Esophagus muscularis mucosa (tissue), 4 donors: ENCODE results near the gene ST6GALNAC6. TPM values are rescaled to one million over a fixed set of nuclear protein-coding genes. Genes with fewer than 3 reads are reported as not detected.

Experiments used
- DNase-seq: peaks from one replicate; pipeline ENCODE4 v3.0.0-alpha.2; 2017; ENCODE audit errors: extremely low spot score
- H3K27ac ChIP-seq, 4 donors: fragments of 200-600 bp; sonication (generic); replicated peaks in 1 of 4; 1 replicate in 3 of 4; 2 replicates in 1 of 4; pipeline ENCODE4 v1.5.1; 2016 to 2019; ENCODE audit warnings: mild to moderate bottlenecking in 1 of 4
- H3K27me3 ChIP-seq, 4 donors: fragments of 200-600 bp; sonication (generic); one replicate each; pipeline versions ENCODE4 v1.5.1 to v1.6.0; 2016 to 2019
- H3K36me3 ChIP-seq, 4 donors: fragments of 200-600 bp; sonication (generic); one replicate each; pipeline ENCODE4 v1.5.1; 2016 to 2019
- H3K4me1 ChIP-seq, 4 donors: fragments of 200-600 bp; sonication (generic); one replicate each; pipeline ENCODE4 v1.5.1; 2016 to 2019
- H3K4me3 ChIP-seq, 4 donors: fragments of 200-600 bp; sonication (generic); 1 replicate in 2 of 4; 2 replicates in 2 of 4; pipeline ENCODE4 v1.5.1; 2016 to 2019; ENCODE audit warnings: mild to moderate bottlenecking in 4 of 4, moderate library complexity in 1 of 4
- H3K9me3 ChIP-seq, 4 donors: fragments of 200-600 bp; sonication (generic); 1 replicate in 3 of 4; 2 replicates in 1 of 4; pipeline ENCODE4 v1.5.1; 2016 to 2019
- EP300 ChIP-seq: sonication (generic); formaldehyde crosslinking; IDR thresholded peaks from one replicate; pipeline ENCODE4 v1.6.1; 2017; ENCODE audit warnings: antibody characterized with exemption
- POLR2A ChIP-seq: fragments of 450-650 bp; IDR thresholded peaks from one replicate; pipeline ENCODE4 v1.6.1; 2017; ENCODE audit warnings: antibody characterized with exemption, moderate library complexity, mild to moderate bottlenecking, low read depth
- POLR2AphosphoS5 ChIP-seq, 2 donors: sonication (generic); formaldehyde crosslinking; IDR thresholded peaks; one replicate each; pipeline ENCODE4 v1.6.1; 2017; ENCODE audit warnings: antibody characterized with exemption in 2 of 2
- WGBS: methylation state at CpG from one replicate; pipeline ENCODE4 v1.1.5; 2018; 5-methylcytosine and 5-hydroxymethylcytosine counted together
- intact Hi-C: fragments of 100-400 bp; cut with DNase I; formaldehyde crosslinking; loops from one replicate; pipeline ENCODE4 v1.15.1; 2023
- total RNA-seq, 4 donors: library from RNA; depleted of rRNA; stranded (reverse); fragments of >200 nt; gene quantifications; one replicate each; pipeline versions ENCODE4 v1.1.0 to v1.2.1, GENCODE V29; 2016
- TF ChIP-seq, protein P1 (sequence below), 3 experiments: fragments of 200-600 bp in 2 of 3; fragments of 450-650 bp in 1 of 3; sonication (generic) in 2 of 3; IDR thresholded peaks; one replicate each; pipeline ENCODE4 v1.5.1; 2017 to 2019; ENCODE audit warnings: antibody characterized with exemption in 3 of 3, mild to moderate bottlenecking in 2 of 3, moderate library complexity in 1 of 3

Gene ST6GALNAC6
- total RNA-seq, 4 donors from 2014 or later: 95.9 to 169 (median 125) TPM

DNA sequence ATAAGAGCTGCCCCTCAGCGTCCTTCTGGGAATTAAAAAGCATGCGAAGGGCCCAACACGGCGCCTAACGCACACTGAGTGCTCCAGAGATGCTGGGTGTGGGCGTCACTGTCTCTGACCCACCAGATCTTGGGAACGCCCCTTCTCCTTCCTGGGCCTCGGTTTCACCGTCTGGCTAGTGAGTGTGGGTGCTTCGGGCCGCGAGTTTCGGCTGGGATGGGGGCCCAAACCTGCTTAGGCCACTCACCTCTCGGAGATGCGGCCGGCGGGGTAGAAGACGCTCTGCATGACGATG lies 27.4 kb upstream of the ST6GALNAC6 start:
- TF ChIP-seq POLR2A (no peak), POLR2AphosphoS5 (IDR thresholded peaks at IDR 0.05) (no peak), EP300 (no peak)
- TF ChIP-seq, protein P1, sequence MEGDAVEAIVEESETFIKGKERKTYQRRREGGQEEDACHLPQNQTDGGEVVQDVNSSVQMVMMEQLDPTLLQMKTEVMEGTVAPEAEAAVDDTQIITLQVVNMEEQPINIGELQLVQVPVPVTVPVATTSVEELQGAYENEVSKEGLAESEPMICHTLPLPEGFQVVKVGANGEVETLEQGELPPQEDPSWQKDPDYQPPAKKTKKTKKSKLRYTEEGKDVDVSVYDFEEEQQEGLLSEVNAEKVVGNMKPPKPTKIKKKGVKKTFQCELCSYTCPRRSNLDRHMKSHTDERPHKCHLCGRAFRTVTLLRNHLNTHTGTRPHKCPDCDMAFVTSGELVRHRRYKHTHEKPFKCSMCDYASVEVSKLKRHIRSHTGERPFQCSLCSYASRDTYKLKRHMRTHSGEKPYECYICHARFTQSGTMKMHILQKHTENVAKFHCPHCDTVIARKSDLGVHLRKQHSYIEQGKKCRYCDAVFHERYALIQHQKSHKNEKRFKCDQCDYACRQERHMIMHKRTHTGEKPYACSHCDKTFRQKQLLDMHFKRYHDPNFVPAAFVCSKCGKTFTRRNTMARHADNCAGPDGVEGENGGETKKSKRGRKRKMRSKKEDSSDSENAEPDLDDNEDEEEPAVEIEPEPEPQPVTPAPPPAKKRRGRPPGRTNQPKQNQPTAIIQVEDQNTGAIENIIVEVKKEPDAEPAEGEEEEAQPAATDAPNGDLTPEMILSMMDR (IDR thresholded peaks at IDR 0.05): no peak
- Histone ChIP-seq H3K27ac (no peak overlapping the region), H3K9me3 (no peaks in the 10 kb centered on the region), H3K27me3 (peaks cover 0 to 71% (median 24%) of the 10 kb centered on the region in 4 donors), H3K4me1 (peaks cover 34 to 45% (median 44%) of the 10 kb centered on the region in 4 donors), H3K4me3 (peak overlapping the region; percentile 15 to 42 (median 22)), H3K36me3 (no peaks in the 10 kb centered on the region)
- intact Hi-C loops: loop anchor here (10.0 kb wide), 1 partner anchor 422 kb away; no protein-coding TSS in a partner anchor
- no peak for DNase-seq
- 33% methylated on average over 9 of the region's 19 CpGs for WGBS

DNA sequence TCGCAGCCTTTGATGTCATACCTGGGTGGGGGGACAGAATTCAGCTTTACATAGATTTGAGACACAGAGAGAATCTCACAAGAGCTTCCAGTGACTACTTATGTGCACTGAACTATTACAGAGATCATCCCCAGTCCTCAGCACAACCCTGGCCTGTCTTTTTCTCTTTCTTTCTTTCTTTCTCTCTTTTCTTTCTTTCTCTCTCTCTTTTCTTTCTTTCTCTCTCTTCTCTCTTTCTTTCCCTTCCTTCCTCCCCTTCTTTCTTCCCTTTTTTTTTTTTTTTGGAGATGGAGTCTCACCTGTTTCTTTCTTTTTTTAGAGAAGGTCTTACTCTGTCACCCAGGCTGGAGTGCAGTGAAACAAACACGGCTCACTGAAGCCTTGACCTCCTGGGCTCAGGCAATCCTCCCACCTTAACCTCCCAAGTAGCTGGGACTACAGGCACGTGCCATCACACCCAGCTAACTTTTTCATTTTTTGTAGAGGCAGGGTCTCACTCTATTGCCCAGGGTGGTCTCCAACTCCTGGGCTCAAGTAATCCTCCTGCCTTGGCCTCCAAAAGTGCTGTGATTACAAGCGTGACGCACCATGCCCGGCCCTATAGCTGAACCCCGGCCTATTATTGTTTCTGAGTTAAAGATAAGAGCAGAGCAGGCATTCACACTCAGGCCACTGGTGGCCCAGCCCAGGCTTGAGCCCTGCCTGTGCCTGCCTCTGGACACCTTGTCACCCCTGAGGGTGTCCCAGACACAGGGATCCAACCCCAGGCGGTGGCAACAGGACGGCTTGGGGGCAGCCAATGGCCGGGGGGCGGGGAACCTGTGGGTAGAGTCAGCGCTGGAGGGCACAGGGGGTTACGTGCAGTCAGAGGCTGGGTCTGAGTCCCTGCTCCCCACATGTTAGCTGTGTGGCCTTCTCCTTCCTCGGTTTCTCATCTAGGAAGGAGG lies 26.8 kb upstream of the ST6GALNAC6 start:
- 90% methylated on average over 6 of the region's 14 CpGs for WGBS
- no peaks in the 10 kb centered on the region for H3K9me3 ChIP-seq
- H3K27ac ChIP-seq: no peak overlapping the region
- H3K4me3 ChIP-seq: peak overlapping the region in 1 of 4 donors; percentile 42
- peaks cover 0 to 72% (median 24%) of the 10 kb centered on the region in 4 donors for H3K27me3 ChIP-seq
- intact Hi-C loops: loop anchor here (10.0 kb wide), 1 partner anchor 421 kb away; no protein-coding TSS in a partner anchor
- no peak for TF ChIP-seq POLR2AphosphoS5 (IDR thresholded peaks at IDR 0.05)
- peaks cover 37 to 45% (median 44%) of the 10 kb centered on the region in 4 donors for H3K4me1 ChIP-seq
- H3K36me3 ChIP-seq: no peaks in the 10 kb centered on the region
- DNase-seq: no peak

DNA sequence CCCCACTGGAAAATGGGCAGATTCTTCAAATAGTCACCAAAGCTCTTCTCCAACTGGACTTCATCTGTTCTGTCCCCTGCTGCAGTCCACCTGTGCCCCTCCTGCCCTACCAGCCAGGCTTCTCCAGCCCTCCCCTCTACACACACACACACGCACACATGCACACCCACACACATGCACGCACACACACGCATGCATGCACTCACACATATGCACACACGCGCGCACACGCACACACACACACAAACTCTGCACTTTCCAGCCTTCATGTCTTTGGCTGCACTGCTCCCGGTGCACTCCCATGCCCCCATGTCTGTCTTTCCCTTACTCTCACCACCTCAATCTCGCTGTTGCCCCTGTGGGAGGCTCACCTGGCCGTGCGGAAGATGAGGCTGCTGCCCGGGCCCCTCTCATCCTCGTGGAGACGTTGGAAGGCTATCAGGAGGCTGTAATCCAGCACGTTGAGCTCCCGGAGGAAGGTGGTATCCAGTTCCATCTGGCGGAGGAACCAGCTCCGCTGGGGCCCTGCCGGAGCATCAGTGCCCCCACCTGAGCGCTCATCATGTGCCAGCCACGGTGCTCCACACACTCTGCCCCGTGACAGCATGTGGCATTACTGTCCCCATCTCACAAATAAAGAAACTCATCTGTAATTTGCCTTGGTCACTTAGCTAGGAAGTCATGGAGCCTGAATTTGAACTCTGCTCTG lies 25.5 kb upstream of the ST6GALNAC6 start:
- DNase-seq: no peak
- Histone ChIP-seq H3K36me3 (no peaks in the 10 kb centered on the region), H3K4me1 (peaks cover 31 to 45% (median 39%) of the 10 kb centered on the region in 4 donors), H3K9me3 (no peaks in the 10 kb centered on the region), H3K4me3 (no peak overlapping the region), H3K27me3 (peaks cover 0 to 72% (median 24%) of the 10 kb centered on the region in 4 donors), H3K27ac (no peak overlapping the region)
- WGBS: 93% methylated on average over 19 of the region's 22 CpGs
- intact Hi-C loops: loop anchor here (5.0 to 10.0 kb wide), 3 partner anchors 123 to 420 kb away; partner anchors contain the start of genes CDK9 and FPGS
- TF ChIP-seq, protein P1 (IDR thresholded peaks at IDR 0.05): no peak
- TF ChIP-seq POLR2AphosphoS5 (IDR thresholded peaks at IDR 0.05) (no peak), EP300 (no peak), POLR2A (no peak)

DNA sequence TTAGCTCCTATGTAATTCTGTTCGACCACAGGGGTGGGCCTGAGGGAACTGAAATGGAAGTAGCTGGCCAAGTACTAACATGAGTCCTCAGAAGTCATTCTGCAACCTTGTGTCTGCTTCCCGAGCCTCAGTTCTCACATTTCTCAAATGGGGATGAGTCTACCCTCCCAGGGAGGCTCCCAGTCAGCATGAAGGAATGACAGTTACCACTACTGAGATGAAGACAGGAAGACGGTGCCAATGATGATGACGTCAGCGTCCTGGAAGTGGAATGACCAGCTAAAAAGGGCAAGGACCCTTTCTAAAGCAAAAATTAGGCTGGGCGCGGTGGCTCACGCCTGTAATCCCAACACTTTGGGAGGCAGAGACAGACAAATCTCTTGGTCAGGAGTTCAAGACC lies 24.4 kb upstream of the ST6GALNAC6 start:
- Histone ChIP-seq H3K27ac (no peak overlapping the region), H3K27me3 (peaks cover 0 to 61% (median 23%) of the 10 kb centered on the region in 4 donors), H3K36me3 (no peaks in the 10 kb centered on the region), H3K4me1 (peaks cover 40 to 56% (median 49%) of the 10 kb centered on the region in 4 donors), H3K4me3 (no peak overlapping the region), H3K9me3 (no peaks in the 10 kb centered on the region)
- TF ChIP-seq, protein P1 (IDR thresholded peaks at IDR 0.05): no peak
- TF ChIP-seq POLR2AphosphoS5 (IDR thresholded peaks at IDR 0.05) (no peak), POLR2A (no peak), EP300 (no peak)
- WGBS: 81% methylated on average over 8 of the region's 8 CpGs
- no peak for DNase-seq
- intact Hi-C loops: loop anchor here (2.0 to 10.0 kb wide), 4 partner anchors 121 to 419 kb away; partner anchors contain the start of genes CDK9 and FPGS

DNA sequence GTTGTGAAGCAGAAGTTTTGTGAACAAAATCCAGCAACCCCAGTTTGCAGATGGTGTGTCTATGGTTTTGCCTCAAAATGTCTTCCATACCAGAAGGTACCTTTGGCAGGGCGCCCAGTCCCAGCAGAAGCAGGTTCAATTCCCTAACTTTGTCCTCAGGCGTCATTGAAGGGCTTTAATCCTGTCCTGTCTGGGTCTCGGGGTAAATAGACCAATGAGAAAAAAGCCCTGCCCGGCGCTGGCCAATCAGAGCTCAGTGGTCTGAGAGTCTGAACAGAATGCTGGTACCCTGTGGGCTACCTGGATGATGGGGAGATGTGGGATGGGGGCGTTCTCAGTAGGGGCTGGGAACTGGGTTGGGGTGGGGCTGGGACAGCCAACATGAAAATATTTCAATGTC lies 23.6 kb upstream of the ST6GALNAC6 start:
- no peak for TF ChIP-seq POLR2AphosphoS5 (IDR thresholded peaks at IDR 0.05)
- TF ChIP-seq POLR2A: no peak
- TF ChIP-seq, protein P1 (IDR thresholded peaks at IDR 0.05): no peak
- no peak for TF ChIP-seq EP300
- no peak for DNase-seq
- WGBS: 37% methylated on average over 6 of the region's 6 CpGs
- intact Hi-C loops: loop anchor here (2.0 to 10.0 kb wide), 4 partner anchors 121 to 418 kb away; partner anchors contain the start of genes CDK9 and FPGS
- no peaks in the 10 kb centered on the region for H3K36me3 ChIP-seq
- peaks cover 43 to 57% (median 51%) of the 10 kb centered on the region in 4 donors for H3K4me1 ChIP-seq
- peaks cover 0 to 53% (median 19%) of the 10 kb centered on the region in 4 donors for H3K27me3 ChIP-seq
- H3K9me3 ChIP-seq: no peaks in the 10 kb centered on the region
- no peak overlapping the region for H3K4me3 ChIP-seq
- H3K27ac ChIP-seq: no peak overlapping the region
